Fibroblast of lung (primary cell): Measurements from ENCODE around the gene CPN2. TPM values are rescaled to one million over a fixed set of nuclear protein-coding genes. Genes with fewer than 3 reads are reported as not detected.

Source experiments
- DNase-seq, 2 donors: peaks; one replicate each; pipeline versions ENCODE4 v3.0.0 to v3.0.0-alpha.2; 2010; ENCODE audit warnings: low read depth in 2 of 2
- H2AFZ ChIP-seq: 2 replicates; pipeline ENCODE4 v1.5.1; 2012; ENCODE audit warnings: low read length, control low read depth, inconsistent platforms
- H3K27ac ChIP-seq: 2 replicates; pipeline ENCODE4 v1.5.1; 2011; ENCODE audit warnings: low read length, control low read depth; ENCODE audit not compliant: insufficient read depth
- H3K27me3 ChIP-seq: 2 replicates; pipeline ENCODE4 v1.5.1; 2011; ENCODE audit warnings: mild to moderate bottlenecking, low read length; ENCODE audit not compliant: control insufficient read depth, insufficient read depth
- H3K36me3 ChIP-seq: 2 replicates; pipeline ENCODE4 v1.5.1; 2011; ENCODE audit warnings: low read length; ENCODE audit not compliant: control insufficient read depth, insufficient read depth
- H3K4me1 ChIP-seq: 2 replicates; pipeline ENCODE4 v1.5.1; 2011; ENCODE audit warnings: low read length; ENCODE audit not compliant: control insufficient read depth, insufficient read depth; ENCODE audit errors: extremely low read depth
- H3K4me2 ChIP-seq: 2 replicates; pipeline ENCODE4 v1.5.1; 2011; ENCODE audit warnings: low read length, control low read depth; ENCODE audit not compliant: insufficient read depth; ENCODE audit errors: extremely low read depth
- H3K4me3 ChIP-seq, 4 experiments: fragments of 200-600 bp in 1 of 4; sonication (generic) in 1 of 4; replicated peaks in 1 of 4; 2 replicates each; pipeline ENCODE4 v1.5.1; 2011 to 2016; ENCODE audit warnings: low read length in 4 of 4, low read depth in 3 of 4, mild to moderate bottlenecking in 3 of 4, control low read depth in 2 of 4, inconsistent platforms in 1 of 4, mixed read lengths in 1 of 4; ENCODE audit not compliant: insufficient read depth in 1 of 4; ENCODE audit errors: control extremely low read depth in 1 of 4
- H3K79me2 ChIP-seq: 2 replicates; pipeline ENCODE4 v1.5.1; 2012; ENCODE audit warnings: mild to moderate bottlenecking, low read length, inconsistent platforms; ENCODE audit not compliant: control insufficient read depth, insufficient read depth
- H3K9ac ChIP-seq: 2 replicates; pipeline ENCODE4 v1.5.1; 2011; ENCODE audit warnings: mild to moderate bottlenecking, low read length, control low read depth; ENCODE audit not compliant: insufficient read depth
- H3K9me3 ChIP-seq: 2 replicates; pipeline ENCODE4 v1.5.1; 2012; ENCODE audit warnings: low read depth, low read length; ENCODE audit not compliant: control insufficient read depth, insufficient read depth
- H4K20me1 ChIP-seq: 2 replicates; pipeline ENCODE4 v1.5.1; 2011; ENCODE audit warnings: low read length; ENCODE audit not compliant: control insufficient read depth, insufficient read depth; ENCODE audit errors: extremely low read depth
- CTCF ChIP-seq, 2 donors: IDR thresholded peaks in 1 of 2; conservative IDR thresholded peaks in 1 of 2; 1 replicate in 1 of 2; 2 replicates in 1 of 2; pipeline ENCODE4 v1.5.1; 2011 to 2012; ENCODE audit warnings: low read length in 2 of 2, control low read depth in 1 of 2, inconsistent platforms in 1 of 2, low read depth in 1 of 2, mild to moderate bottlenecking in 1 of 2
- EZH2 ChIP-seq: IDR thresholded peaks from 2 replicates; pipeline ENCODE4 v1.5.1; 2012; ENCODE audit warnings: low read length, control low read depth, mild to moderate bottlenecking; ENCODE audit errors: missing control alignments
- polyA plus RNA-seq, 2 donors: library from polyadenylated mRNA; depleted of rRNA in 1 of 2; stranded (reverse) in 1 of 2; unstranded in 1 of 2; fragments of >200 nt; gene quantifications; 2 replicates each; pipeline ENCODE4 v1.2.1, GENCODE V29; 2011 to 2012; ENCODE audit warnings: missing spikeins in 1 of 2
- total RNA-seq: library from RNA; depleted of rRNA; stranded (reverse); fragments of >200 nt; gene quantifications from 2 replicates; pipeline ENCODE4 v1.2.1, GENCODE V29; 2014

The CPN2 gene
- total and polyA plus RNA-seq, 2 donors (not counting 1 experiment from before 2014, with no cell fraction given): not detected

GRCh38 chr3:194390835-194391234, 39.7 kb upstream of the CPN2 start:
- Histone ChIP-seq H3K4me1 (no peaks in the 10 kb centered on the region), H3K79me2 (no peaks in the 10 kb centered on the region), H3K4me2 (no peak overlapping the region), H4K20me1 (no peaks in the 10 kb centered on the region), H3K9me3 (no peaks in the 10 kb centered on the region), H3K36me3 (no peaks in the 10 kb centered on the region), H3K4me3 (no peak overlapping the region), H2AFZ (no peak overlapping the region), H3K9ac (no peak overlapping the region), H3K27me3 (peaks cover 16% of the 10 kb centered on the region), H3K27ac (no peak overlapping the region)
- TF ChIP-seq EZH2: no peak
- no peak for TF ChIP-seq CTCF (conservative IDR thresholded peaks at IDR 0.05 in 1 of 2, IDR thresholded peaks at IDR 0.05 in 1 of 2; ENCODE audit: low read depth in 1 of 2, low read length in 2 of 2)
- DNase-seq: no peak

GRCh38 chr3:194389269-194389668, 38.1 kb upstream of the CPN2 start:
- DNase-seq: no peak
- no peak overlapping the region for H3K9ac ChIP-seq
- H3K36me3 ChIP-seq: no peaks in the 10 kb centered on the region
- H3K4me2 ChIP-seq: no peak overlapping the region
- H3K79me2 ChIP-seq: no peaks in the 10 kb centered on the region
- no peak for TF ChIP-seq CTCF (conservative IDR thresholded peaks at IDR 0.05 in 1 of 2, IDR thresholded peaks at IDR 0.05 in 1 of 2; ENCODE audit: low read depth in 1 of 2, low read length in 2 of 2)
- TF ChIP-seq EZH2: no peak
- H3K9me3 ChIP-seq: no peaks in the 10 kb centered on the region
- H3K4me3 ChIP-seq: no peak overlapping the region
- no peak overlapping the region for H2AFZ ChIP-seq
- H3K27me3 ChIP-seq: peaks cover 19% of the 10 kb centered on the region
- no peaks in the 10 kb centered on the region for H3K4me1 ChIP-seq
- H4K20me1 ChIP-seq: no peaks in the 10 kb centered on the region
- no peak overlapping the region for H3K27ac ChIP-seq

- no peaks in the 10 kb centered on the region for H4K20me1 ChIP-seq
- H3K4me3 ChIP-seq: no peak overlapping the region
- no peak for DNase-seq
- H3K9me3 ChIP-seq: no peaks in the 10 kb centered on the region
- H3K27me3 ChIP-seq: peaks cover 21% of the 10 kb centered on the region
- no peak overlapping the region for H3K4me2 ChIP-seq
- no peak overlapping the region for H3K9ac ChIP-seq
- TF ChIP-seq EZH2 (no peak), CTCF (conservative IDR thresholded peaks at IDR 0.05 in 1 of 2, IDR thresholded peaks at IDR 0.05 in 1 of 2; ENCODE audit: low read depth in 1 of 2, low read length in 2 of 2) (no peak)
- no peaks in the 10 kb centered on the region for H3K79me2 ChIP-seq
- no peak overlapping the region for H3K27ac ChIP-seq
- H3K36me3 ChIP-seq: no peaks in the 10 kb centered on the region
- H3K4me1 ChIP-seq: no peaks in the 10 kb centered on the region
- H2AFZ ChIP-seq: no peak overlapping the region
These were observed 36.8 kb upstream of the CPN2 start for GRCh38 chr3:194387926-194388418.
